HPDE6-E6E7 (cell line): ENCODE results near the gene KLHL7.
"Not testable (repeated sequence)": the region's sequence is repeated elsewhere in the genome, so short reads cannot be mapped to it uniquely, and the experiment has no call there.

Experiments
- DNase-seq: peaks from one replicate; pipeline ENCODE4 v3.0.0; 2011; ENCODE audit warnings: missing footprints; ENCODE audit errors: extremely low spot score

Gene KLHL7

DNA sequence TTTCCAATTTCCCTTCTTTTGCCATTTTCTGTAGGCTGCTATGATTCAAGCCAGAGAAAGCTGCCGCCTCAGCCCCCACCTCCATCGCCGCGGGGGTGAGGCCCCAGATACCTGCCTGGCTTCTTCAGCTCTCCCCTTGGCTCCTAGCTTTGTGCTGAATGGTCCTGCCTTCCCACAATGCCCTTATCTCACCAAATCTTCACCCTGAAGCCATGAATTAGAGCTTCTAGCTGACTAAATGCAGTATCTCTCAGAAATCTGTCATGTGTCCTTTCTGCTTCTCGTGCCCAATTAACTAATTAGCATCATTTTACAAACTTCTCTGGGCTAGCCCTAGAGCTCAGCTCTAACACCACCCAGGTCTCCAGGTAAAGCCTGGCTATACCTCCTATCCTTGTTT is 108.8 kb downstream of the KLHL7 start:
- no peak for DNase-seq

DNA sequence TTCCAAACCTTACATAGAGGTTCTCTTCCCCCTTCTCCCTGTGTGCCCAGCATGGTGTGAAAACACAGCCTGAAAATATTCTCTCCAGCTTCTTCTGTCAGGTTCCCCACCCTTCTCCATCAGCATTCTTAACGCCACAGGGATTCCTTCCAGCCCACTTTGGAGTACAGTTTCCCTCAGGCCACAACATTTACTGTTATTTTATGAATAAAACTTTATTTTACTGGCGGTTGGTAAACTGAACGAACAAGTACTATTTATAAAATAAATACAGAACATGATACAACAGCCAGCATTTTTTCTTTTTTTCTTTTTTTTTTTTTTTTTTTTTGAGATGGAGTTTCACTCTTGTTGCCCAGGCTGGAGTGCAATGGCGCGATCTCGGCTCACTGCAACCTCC is 109.4 kb downstream of the KLHL7 start:
- no peak for DNase-seq

DNA sequence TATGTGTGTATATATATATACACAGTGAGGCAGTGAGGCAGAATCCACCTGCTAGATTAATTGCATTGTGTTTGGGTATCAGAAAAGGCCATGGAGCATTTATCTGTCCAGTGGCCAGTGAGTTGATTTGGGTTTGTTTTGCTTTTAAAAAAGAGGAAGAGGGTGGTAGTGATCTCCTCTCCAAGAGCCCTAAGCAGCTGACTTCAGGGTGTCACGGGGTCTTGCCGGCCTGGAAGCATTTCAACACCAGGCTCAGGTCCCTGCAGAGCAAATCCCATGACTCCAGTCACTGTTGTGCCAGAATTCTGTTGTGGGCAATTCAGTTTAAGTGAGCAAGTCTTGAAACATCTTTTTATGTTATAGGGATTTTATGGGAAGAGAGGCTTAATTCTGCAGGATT is 110.4 kb downstream of the KLHL7 start:
- DNase-seq, result no peak

DNA sequence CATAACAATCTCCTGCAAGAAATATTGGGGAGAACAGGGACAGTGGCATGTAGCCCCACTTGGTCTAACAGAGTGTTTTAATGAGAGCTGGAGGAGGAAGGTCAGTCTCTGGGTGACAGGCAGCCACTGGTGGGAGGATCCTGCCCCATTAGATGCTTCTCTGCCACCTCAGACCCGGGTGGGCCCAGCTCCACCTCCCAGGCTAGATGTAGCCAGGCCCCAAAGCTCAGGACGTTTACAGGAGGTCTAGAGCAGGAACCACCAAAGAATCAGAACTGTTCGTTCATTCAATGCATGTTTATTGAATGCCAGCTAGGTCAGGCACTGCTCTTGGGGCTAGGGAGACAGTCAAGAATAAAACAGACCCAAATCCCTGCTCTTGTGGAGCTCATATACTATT is 112.6 kb downstream of the KLHL7 start:
- DNase-seq, result no peak

DNA sequence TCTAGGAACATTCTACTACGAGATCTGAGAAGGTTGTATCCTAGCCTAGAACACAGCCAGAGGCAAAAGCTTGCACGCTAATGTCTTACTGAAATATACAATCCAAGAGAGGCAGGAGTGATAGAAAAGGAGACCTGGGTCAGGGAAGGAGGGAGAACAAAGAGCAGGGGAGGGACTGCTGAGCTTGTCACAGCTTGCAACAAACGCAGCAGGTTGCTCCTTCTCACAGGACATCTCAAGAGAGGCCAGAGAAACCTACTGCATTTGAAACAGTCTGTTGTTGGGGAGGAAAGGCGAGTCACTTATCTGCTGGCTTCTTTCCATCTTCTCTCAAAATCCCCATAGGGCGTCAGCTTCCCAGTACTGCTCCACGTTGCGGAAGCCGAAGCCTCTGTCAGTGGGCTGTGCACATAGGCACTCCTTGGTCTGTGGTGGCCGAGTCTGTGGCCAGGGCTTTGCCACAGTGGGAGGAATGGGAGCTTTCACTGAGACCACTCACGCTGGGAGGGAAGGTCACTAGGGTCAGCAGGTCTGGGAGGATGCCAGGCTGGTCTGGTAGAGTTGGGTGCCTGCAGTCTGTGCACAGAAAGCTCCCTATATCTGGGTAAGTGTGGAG is 115.2 kb downstream of the KLHL7 start:
- no peak for DNase-seq

DNA sequence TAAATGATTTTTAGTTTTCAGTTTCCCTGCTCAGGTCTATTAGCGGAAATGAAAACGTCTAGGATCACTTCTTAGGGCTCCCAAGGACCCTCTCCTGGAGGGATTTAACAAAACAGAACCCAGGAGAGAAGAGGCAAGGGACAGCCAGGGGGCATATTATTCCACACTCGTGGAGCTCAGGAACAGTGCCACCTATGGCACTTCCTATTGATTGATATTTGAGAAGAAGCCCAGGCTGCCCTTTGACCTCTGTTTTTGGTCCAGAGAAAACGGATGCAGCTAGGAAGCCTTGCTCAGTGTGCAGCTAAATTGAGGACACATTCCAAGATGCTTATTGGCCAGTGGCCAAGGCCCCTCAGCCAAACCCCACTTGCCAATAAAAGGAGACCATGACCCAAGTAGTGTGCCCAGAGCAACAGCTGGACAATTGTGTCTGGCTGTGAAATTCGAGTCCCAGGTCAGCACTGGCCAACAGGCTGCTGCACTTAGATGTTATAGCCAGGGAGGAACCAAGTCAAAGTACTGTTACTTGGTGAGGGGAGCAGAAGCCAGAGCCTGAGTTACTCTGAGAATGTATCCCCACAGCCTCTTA is 117.0 kb downstream of the KLHL7 start:
- no peak for DNase-seq

DNA sequence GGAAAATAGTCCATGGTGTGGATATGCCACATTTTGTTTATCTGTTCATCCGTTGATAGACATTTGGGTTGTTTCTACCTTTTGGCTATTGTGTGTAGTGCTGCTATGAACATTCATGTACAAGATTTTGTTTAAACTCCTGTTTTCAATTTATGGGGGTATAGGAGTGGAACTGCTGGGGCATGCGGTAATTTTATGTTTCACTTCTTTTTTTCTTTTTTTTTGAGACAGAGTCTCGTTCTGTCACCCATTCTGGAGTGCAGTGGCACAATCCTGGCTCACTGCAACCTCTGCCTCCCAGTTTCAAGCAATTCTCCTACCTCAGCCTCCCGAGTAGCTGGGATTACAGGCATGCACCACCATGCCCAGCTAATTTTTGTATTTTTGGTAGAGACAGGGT is 118.8 kb downstream of the KLHL7 start:
- DNase-seq, result not testable (repeated sequence)

DNA sequence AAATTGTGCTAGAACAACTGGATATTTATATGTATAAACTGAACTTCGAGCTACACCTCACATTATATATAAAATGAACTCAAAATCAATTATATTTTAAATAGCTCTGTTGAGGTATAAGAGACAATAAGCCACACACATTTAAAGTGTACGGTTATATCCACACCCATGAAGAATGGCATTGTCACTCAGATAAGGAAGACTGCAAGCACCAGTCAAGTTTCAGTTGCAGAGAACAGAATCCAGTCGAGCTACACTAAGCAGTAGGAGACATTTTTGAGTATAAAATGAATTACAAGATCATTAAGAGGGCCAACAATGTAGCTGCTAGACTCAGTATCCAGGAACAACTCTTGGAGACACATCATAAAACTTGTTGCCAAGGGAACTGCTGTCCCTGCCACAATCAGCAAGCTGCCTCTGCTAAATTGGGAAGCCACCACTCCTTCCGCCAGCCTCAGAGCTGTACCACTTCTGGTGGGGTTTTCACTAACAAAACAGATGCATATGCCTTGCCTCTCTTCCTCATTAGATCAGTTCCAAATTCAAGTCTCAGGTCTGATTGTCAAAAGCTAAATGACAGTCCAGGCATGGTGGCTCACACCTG is 121.4 kb downstream of the KLHL7 start:
- DNase-seq, result no peak
